ENCODE results near the gene ATRNL1.

ATRNL1 gene

GRCh38 chr10:115879372-115880089 is 786.4 kb downstream of the ATRNL1 start:
- Histone ChIP-seq H3K4me1 (ENCODE audit: control insufficient read depth in 1 of 2, insufficient read depth in 2 of 2, low read length in 2 of 2) (no peaks in the 10 kb centered on the region), H3K9ac (ENCODE audit: low read length) (no peak overlapping the region), H3K79me1 (ENCODE audit: low read length) (no peaks in the 10 kb centered on the region), H2BK5ac (ENCODE audit: low read depth, low read length, poor library complexity) (no peak overlapping the region), H3K18ac (ENCODE audit: low read length) (no peak overlapping the region), H2AK5ac (ENCODE audit: low read length) (no peak overlapping the region), H3K9me3 (ENCODE audit: insufficient read depth, low read depth, low read length) (no peaks in the 10 kb centered on the region), H2BK120ac (ENCODE audit: insufficient read depth, low read length, poor library complexity) (no peak overlapping the region), H3K14ac (ENCODE audit: low read length) (no peak overlapping the region), H2BK12ac (ENCODE audit: low read length) (no peak overlapping the region), H3K79me2 (ENCODE audit: control insufficient read depth, insufficient read depth, low read length, poor library complexity) (no peaks in the 10 kb centered on the region), H3K27me3 (ENCODE audit: insufficient read depth, low read length) (no peaks in the 10 kb centered on the region), H4K91ac (ENCODE audit: low read depth, low read length) (no peak overlapping the region), H3K27ac (ENCODE audit: low read depth, low read length) (no peak overlapping the region), H2AFZ (ENCODE audit: insufficient read depth, low read length, poor library complexity) (no peak overlapping the region), H3K4ac (ENCODE audit: low read depth, low read length) (no peak overlapping the region), H3K4me3 (ENCODE audit: low read depth, low read length) (no peak overlapping the region), H3K4me2 (ENCODE audit: low read length) (no peak overlapping the region), H3K23ac (ENCODE audit: low read length) (no peak overlapping the region), H3K36me3 (ENCODE audit: control insufficient read depth in 1 of 2, insufficient read depth in 2 of 2, low read length in 2 of 2) (no peaks in the 10 kb centered on the region), H4K8ac (ENCODE audit: low read depth, low read length) (no peak overlapping the region), H4K12ac (ENCODE audit: low read depth, low read length) (no peak overlapping the region)
- 100% methylated on average over 1 of the region's 6 CpGs for WGBS (ENCODE audit: extremely low coverage, insufficient coverage, insufficient read length)
- no peak for DNase-seq

DNA sequence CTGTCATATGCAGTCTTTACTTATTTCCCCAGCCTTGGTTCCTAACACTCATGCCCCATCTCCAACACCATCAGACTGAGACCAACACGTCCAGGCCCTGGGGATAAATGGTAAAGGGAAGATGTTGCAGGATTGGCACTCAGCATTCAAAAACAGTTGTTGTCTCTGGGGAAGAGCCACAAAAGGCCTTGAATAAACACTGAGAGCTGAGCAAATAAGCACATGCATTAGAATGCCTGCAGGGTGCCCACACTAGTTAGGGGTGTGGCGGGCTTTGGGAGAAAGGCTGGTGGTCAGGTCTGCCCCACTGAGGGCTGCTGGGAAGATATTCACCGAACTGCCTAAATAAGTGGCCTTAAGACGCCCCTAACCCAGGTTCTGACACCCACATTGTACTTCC is 788.9 kb downstream of the ATRNL1 start:
- no peak for DNase-seq
- Histone ChIP-seq H4K91ac (ENCODE audit: low read depth, low read length) (no peak overlapping the region), H2BK120ac (ENCODE audit: insufficient read depth, low read length, poor library complexity) (no peak overlapping the region), H3K4me3 (ENCODE audit: low read depth, low read length) (no peak overlapping the region), H2BK5ac (ENCODE audit: low read depth, low read length, poor library complexity) (no peak overlapping the region), H3K36me3 (ENCODE audit: control insufficient read depth in 1 of 2, insufficient read depth in 2 of 2, low read length in 2 of 2) (no peaks in the 10 kb centered on the region), H2AFZ (ENCODE audit: insufficient read depth, low read length, poor library complexity) (no peak overlapping the region), H4K12ac (ENCODE audit: low read depth, low read length) (no peak overlapping the region), H3K27me3 (ENCODE audit: insufficient read depth, low read length) (no peaks in the 10 kb centered on the region), H3K79me1 (ENCODE audit: low read length) (no peaks in the 10 kb centered on the region), H3K18ac (ENCODE audit: low read length) (no peak overlapping the region), H3K9ac (ENCODE audit: low read length) (no peak overlapping the region), H3K4me2 (ENCODE audit: low read length) (no peak overlapping the region), H2BK12ac (ENCODE audit: low read length) (no peak overlapping the region), H2AK5ac (ENCODE audit: low read length) (no peak overlapping the region), H3K14ac (ENCODE audit: low read length) (no peak overlapping the region), H3K4ac (ENCODE audit: low read depth, low read length) (no peak overlapping the region), H3K27ac (ENCODE audit: low read depth, low read length) (no peak overlapping the region), H3K4me1 (ENCODE audit: control insufficient read depth in 1 of 2, insufficient read depth in 2 of 2, low read length in 2 of 2) (no peaks in the 10 kb centered on the region), H3K79me2 (ENCODE audit: control insufficient read depth, insufficient read depth, low read length, poor library complexity) (no peaks in the 10 kb centered on the region), H3K23ac (ENCODE audit: low read length) (no peak overlapping the region), H4K8ac (ENCODE audit: low read depth, low read length) (no peak overlapping the region), H3K9me3 (ENCODE audit: insufficient read depth, low read depth, low read length) (no peaks in the 10 kb centered on the region)
- WGBS (ENCODE audit: extremely low coverage, insufficient coverage, insufficient read length), result no CpG with 5 or more reads among the region's 4 CpGs

DNA sequence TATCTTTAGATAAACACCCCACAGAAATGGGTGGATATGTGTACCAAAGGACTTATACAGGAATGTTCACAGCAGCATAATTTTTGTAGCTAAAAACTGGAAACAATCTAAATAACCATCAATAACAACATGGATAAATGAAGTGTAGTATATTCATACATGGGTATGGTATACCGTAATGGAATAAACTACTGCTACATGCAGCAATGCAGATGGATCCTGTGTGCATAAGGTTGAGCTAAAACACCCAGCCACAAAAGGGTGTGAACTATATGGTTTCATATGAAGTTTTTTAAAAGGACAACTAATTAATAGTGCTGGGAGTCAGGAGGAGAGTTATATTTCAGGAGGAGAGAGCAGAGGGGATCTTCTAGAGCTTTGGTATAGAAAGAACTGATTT is 790.2 kb downstream of the ATRNL1 start:
- H2BK120ac ChIP-seq (ENCODE audit: insufficient read depth, low read length, poor library complexity), result no peak overlapping the region
- no peak overlapping the region for H2AK5ac ChIP-seq (ENCODE audit: low read length)
- H3K4ac ChIP-seq (ENCODE audit: low read depth, low read length), result no peak overlapping the region
- no CpG with 5 or more reads among the region's 1 CpG for WGBS (ENCODE audit: extremely low coverage, insufficient coverage, insufficient read length)
- no peaks in the 10 kb centered on the region for H3K36me3 ChIP-seq (ENCODE audit: control insufficient read depth in 1 of 2, insufficient read depth in 2 of 2, low read length in 2 of 2)
- no peak overlapping the region for H3K27ac ChIP-seq (ENCODE audit: low read depth, low read length)
- no peak overlapping the region for H3K14ac ChIP-seq (ENCODE audit: low read length)
- H4K91ac ChIP-seq (ENCODE audit: low read depth, low read length), result no peak overlapping the region
- H3K4me2 ChIP-seq (ENCODE audit: low read length), result no peak overlapping the region
- no peak overlapping the region for H2BK12ac ChIP-seq (ENCODE audit: low read length)
- H3K79me2 ChIP-seq (ENCODE audit: control insufficient read depth, insufficient read depth, low read length, poor library complexity), result no peaks in the 10 kb centered on the region
- H3K9ac ChIP-seq (ENCODE audit: low read length), result no peak overlapping the region
- no peak overlapping the region for H2AFZ ChIP-seq (ENCODE audit: insufficient read depth, low read length, poor library complexity)
- no peak overlapping the region for H3K18ac ChIP-seq (ENCODE audit: low read length)
- H3K4me1 ChIP-seq (ENCODE audit: control insufficient read depth in 1 of 2, insufficient read depth in 2 of 2, low read length in 2 of 2), result no peaks in the 10 kb centered on the region
- H2BK5ac ChIP-seq (ENCODE audit: low read depth, low read length, poor library complexity), result no peak overlapping the region
- H3K79me1 ChIP-seq (ENCODE audit: low read length), result no peaks in the 10 kb centered on the region
- no peak overlapping the region for H3K4me3 ChIP-seq (ENCODE audit: low read depth, low read length)
- H3K23ac ChIP-seq (ENCODE audit: low read length), result no peak overlapping the region
- no peak overlapping the region for H4K12ac ChIP-seq (ENCODE audit: low read depth, low read length)
- no peak for DNase-seq
- no peaks in the 10 kb centered on the region for H3K9me3 ChIP-seq (ENCODE audit: insufficient read depth, low read depth, low read length)
- no peaks in the 10 kb centered on the region for H3K27me3 ChIP-seq (ENCODE audit: insufficient read depth, low read length)
- no peak overlapping the region for H4K8ac ChIP-seq (ENCODE audit: low read depth, low read length)

DNA sequence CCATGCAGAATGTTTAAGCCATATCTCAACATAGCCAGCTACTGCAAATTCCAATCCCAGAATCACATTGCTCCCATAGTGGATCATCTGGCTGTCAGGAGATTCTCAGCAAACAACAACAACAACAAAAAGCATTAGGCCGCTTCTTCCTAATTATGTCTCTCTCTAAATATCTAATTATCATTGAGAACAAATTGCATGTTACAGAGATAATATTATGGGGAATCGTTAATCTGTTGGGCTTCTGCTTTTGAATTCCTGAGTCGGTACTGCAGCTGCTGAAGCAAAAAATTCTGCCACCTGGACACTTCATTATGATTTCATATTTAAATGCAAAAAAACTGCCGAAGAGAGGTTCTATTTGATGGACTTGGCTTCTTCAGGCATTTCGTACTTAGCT is 791.2 kb downstream of the ATRNL1 start:
- H2BK120ac ChIP-seq (ENCODE audit: insufficient read depth, low read length, poor library complexity), result no peak overlapping the region
- WGBS (ENCODE audit: extremely low coverage, insufficient coverage, insufficient read length), result no CpG with 5 or more reads among the region's 5 CpGs
- H2BK5ac ChIP-seq (ENCODE audit: low read depth, low read length, poor library complexity), result no peak overlapping the region
- H3K27me3 ChIP-seq (ENCODE audit: insufficient read depth, low read length), result no peaks in the 10 kb centered on the region
- H4K8ac ChIP-seq (ENCODE audit: low read depth, low read length), result no peak overlapping the region
- no peaks in the 10 kb centered on the region for H3K4me1 ChIP-seq (ENCODE audit: control insufficient read depth in 1 of 2, insufficient read depth in 2 of 2, low read length in 2 of 2)
- no peaks in the 10 kb centered on the region for H3K36me3 ChIP-seq (ENCODE audit: control insufficient read depth in 1 of 2, insufficient read depth in 2 of 2, low read length in 2 of 2)
- H3K23ac ChIP-seq (ENCODE audit: low read length), result no peak overlapping the region
- H3K4me3 ChIP-seq (ENCODE audit: low read depth, low read length), result no peak overlapping the region
- no peak overlapping the region for H3K4ac ChIP-seq (ENCODE audit: low read depth, low read length)
- no peak overlapping the region for H3K9ac ChIP-seq (ENCODE audit: low read length)
- no peaks in the 10 kb centered on the region for H3K9me3 ChIP-seq (ENCODE audit: insufficient read depth, low read depth, low read length)
- no peak overlapping the region for H3K4me2 ChIP-seq (ENCODE audit: low read length)
- no peak overlapping the region for H2AK5ac ChIP-seq (ENCODE audit: low read length)
- DNase-seq, result no peak
- no peak overlapping the region for H4K12ac ChIP-seq (ENCODE audit: low read depth, low read length)
- H3K27ac ChIP-seq (ENCODE audit: low read depth, low read length), result no peak overlapping the region
- no peak overlapping the region for H3K18ac ChIP-seq (ENCODE audit: low read length)
- H2AFZ ChIP-seq (ENCODE audit: insufficient read depth, low read length, poor library complexity), result no peak overlapping the region
- no peak overlapping the region for H4K91ac ChIP-seq (ENCODE audit: low read depth, low read length)
- no peak overlapping the region for H2BK12ac ChIP-seq (ENCODE audit: low read length)
- no peak overlapping the region for H3K14ac ChIP-seq (ENCODE audit: low read length)
- H3K79me2 ChIP-seq (ENCODE audit: control insufficient read depth, insufficient read depth, low read length, poor library complexity), result no peaks in the 10 kb centered on the region
- H3K79me1 ChIP-seq (ENCODE audit: low read length), result no peaks in the 10 kb centered on the region

Measured in trophoblast cell (in vitro differentiated cells and primary cell).